ENCODE measurements around the gene NUDT1.

NUDT1 gene

GRCh38 chr7:2282185-2282751 is 40.2 kb downstream of the NUDT1 start:
- H3K4me2 ChIP-seq (ENCODE audit: low read length), result no peak overlapping the region

GRCh38 chr7:2283074-2283473 is 41.0 kb downstream of the NUDT1 start:
- Histone ChIP-seq H4K20me1 (ENCODE audit: insufficient read depth, low read length) (no peaks in the 10 kb centered on the region), H3K4me1 (ENCODE audit: insufficient read depth, low read length, severe bottlenecking) (no peaks in the 10 kb centered on the region), H3K27me3 (ENCODE audit: insufficient read depth, low read length) (no peaks in the 10 kb centered on the region)

More at GRCh38 chr7:2282185-2282751, 40.2 kb downstream of the NUDT1 start:
- TF ChIP-seq EZH2 (IDR thresholded peaks at IDR 0.05; ENCODE audit: borderline replicate concordance, low read length) (no peak), CTCF (IDR thresholded peaks at IDR 0.05; ENCODE audit: low read length) (no peak)
- no peaks in the 10 kb centered on the region for H3K27me3 ChIP-seq (ENCODE audit: insufficient read depth, low read length)
- no peaks in the 10 kb centered on the region for H3K9me3 ChIP-seq (ENCODE audit: low read length)
- H3K27ac ChIP-seq (ENCODE audit: low read depth, low read length, poor library complexity, severe bottlenecking), result no peak overlapping the region
- no peaks in the 10 kb centered on the region for H3F3A ChIP-seq (ENCODE audit: insufficient read depth, low read length)
- H3K9ac ChIP-seq (ENCODE audit: low read length), result no peak overlapping the region
- H3K9me2 ChIP-seq (ENCODE audit: low read depth, low read length), result no peaks in the 10 kb centered on the region
- no peak overlapping the region for H3K4me3 ChIP-seq (ENCODE audit: low read depth, low read length, poor library complexity, severe bottlenecking)
- H3K4me1 ChIP-seq (ENCODE audit: insufficient read depth, low read length, severe bottlenecking), result no peaks in the 10 kb centered on the region
- H2AFZ ChIP-seq (ENCODE audit: low read length), result no peak overlapping the region
- H4K20me1 ChIP-seq (ENCODE audit: insufficient read depth, low read length), result no peaks in the 10 kb centered on the region
- no peaks in the 10 kb centered on the region for H3K79me2 ChIP-seq (ENCODE audit: insufficient read depth, low read length)
- H3K36me3 ChIP-seq (ENCODE audit: insufficient read depth, low read length), result no peaks in the 10 kb centered on the region

GRCh38 chr7:2287745-2288144 is 45.7 kb downstream of the NUDT1 start:
- H3K36me3 ChIP-seq (ENCODE audit: insufficient read depth, low read length), result no peaks in the 10 kb centered on the region; the same call in 1 of the 2 replicates
- no peak overlapping the region for H3K27ac ChIP-seq (ENCODE audit: low read depth, low read length, poor library complexity, severe bottlenecking)
- H3K79me2 ChIP-seq (ENCODE audit: insufficient read depth, low read length), result no peaks in the 10 kb centered on the region
- no peak overlapping the region for H3K4me2 ChIP-seq (ENCODE audit: low read length)
- no peaks in the 10 kb centered on the region for H3K9me2 ChIP-seq (ENCODE audit: low read depth, low read length)
- no peak overlapping the region for H3K9ac ChIP-seq (ENCODE audit: low read length)
- no peaks in the 10 kb centered on the region for H3K4me1 ChIP-seq (ENCODE audit: insufficient read depth, low read length, severe bottlenecking)
- TF ChIP-seq CTCF (IDR thresholded peaks at IDR 0.05; ENCODE audit: low read length), result no peak
- TF ChIP-seq EZH2 (IDR thresholded peaks at IDR 0.05; ENCODE audit: borderline replicate concordance, low read length), result no peak
- no peak overlapping the region for H2AFZ ChIP-seq (ENCODE audit: low read length)
- no peaks in the 10 kb centered on the region for H4K20me1 ChIP-seq (ENCODE audit: insufficient read depth, low read length)
- H3K9me3 ChIP-seq (ENCODE audit: low read length), result no peaks in the 10 kb centered on the region
- no peaks in the 10 kb centered on the region for H3K27me3 ChIP-seq (ENCODE audit: insufficient read depth, low read length)
- H3F3A ChIP-seq (ENCODE audit: insufficient read depth, low read length), result no peaks in the 10 kb centered on the region
- H3K4me3 ChIP-seq (ENCODE audit: low read depth, low read length, poor library complexity, severe bottlenecking), result no peak overlapping the region

More at GRCh38 chr7:2283074-2283473, 41.0 kb downstream of the NUDT1 start:
- TF ChIP-seq CTCF (IDR thresholded peaks at IDR 0.05; ENCODE audit: low read length), result no peak
- no peak for TF ChIP-seq EZH2 (IDR thresholded peaks at IDR 0.05; ENCODE audit: borderline replicate concordance, low read length)
- no peaks in the 10 kb centered on the region for H3K79me2 ChIP-seq (ENCODE audit: insufficient read depth, low read length)
- H3K9me2 ChIP-seq (ENCODE audit: low read depth, low read length), result no peaks in the 10 kb centered on the region
- H3K4me2 ChIP-seq (ENCODE audit: low read length), result no peak overlapping the region
- H3K36me3 ChIP-seq (ENCODE audit: insufficient read depth, low read length), result no peaks in the 10 kb centered on the region; the same call in 1 of the 2 replicates
- no peak overlapping the region for H3K4me3 ChIP-seq (ENCODE audit: low read depth, low read length, poor library complexity, severe bottlenecking)
- no peaks in the 10 kb centered on the region for H3F3A ChIP-seq (ENCODE audit: insufficient read depth, low read length)
- no peak overlapping the region for H3K9ac ChIP-seq (ENCODE audit: low read length)
- no peak overlapping the region for H3K27ac ChIP-seq (ENCODE audit: low read depth, low read length, poor library complexity, severe bottlenecking)
- no peaks in the 10 kb centered on the region for H3K9me3 ChIP-seq (ENCODE audit: low read length)
- no peak overlapping the region for H2AFZ ChIP-seq (ENCODE audit: low read length)
